GM23338 (cell line): ENCODE results near the gene CYB5RL.

Experiments used
- CREB1 ChIP-seq: fragments of 250-450 bp; sonication (Bioruptor Pico); IDR thresholded peaks from 2 replicates; pipeline ENCODE4 v1.5.0; 2020; ENCODE audit warnings: low read depth, mild to moderate bottlenecking, moderate library complexity
- CTCF ChIP-seq, 2 experiments: fragments of 200-600 bp in 1 of 2; sonication (generic) in 1 of 2; conservative IDR thresholded peaks; 2 replicates each; pipeline versions ENCODE4 v1.5.1 to v1.6.1; 2016 to 2017; ENCODE audit warnings: antibody characterized with exemption in 2 of 2, low read depth in 2 of 2, mild to moderate bottlenecking in 2 of 2, moderate library complexity in 1 of 2
- ETS1 ChIP-seq: IDR thresholded peaks from 2 replicates; pipeline ENCODE4 v1.6.1; 2016; ENCODE audit warnings: antibody characterized with exemption
- EZH2 ChIP-seq: fragments of 200-600 bp; sonication (generic); IDR thresholded peaks from one replicate; pipeline ENCODE4 v1.8.0; 2017; ENCODE audit warnings: antibody characterized with exemption, mild to moderate bottlenecking, low read depth; ENCODE audit not compliant: unreplicated experiment
- EZH2phosphoT487 ChIP-seq: fragments of 200-600 bp; sonication (generic); IDR thresholded peaks from one replicate; pipeline ENCODE4 v1.8.1; 2018; ENCODE audit warnings: antibody characterized with exemption; ENCODE audit not compliant: unreplicated experiment
- JUNB ChIP-seq: IDR thresholded peaks from one replicate; pipeline ENCODE4 v1.6.1; 2016; ENCODE audit warnings: antibody characterized with exemption; ENCODE audit not compliant: unreplicated experiment
- POLR2AphosphoS5 ChIP-seq: IDR thresholded peaks from 2 replicates; pipeline ENCODE4 v1.6.1; 2016; ENCODE audit warnings: antibody characterized with exemption, low read depth
- REST ChIP-seq: IDR thresholded peaks from one replicate; pipeline ENCODE4 v1.6.1; 2018; ENCODE audit warnings: antibody characterized with exemption; ENCODE audit not compliant: unreplicated experiment

GRCh38 chr1:54241364-54241763, 41.5 kb upstream of the CYB5RL start:
- TF ChIP-seq EZH2 (no peak), CTCF (conservative IDR thresholded peaks at IDR 0.05; ENCODE audit: low read depth in 2 of 2) (no peak), EZH2phosphoT487 (no peak), POLR2AphosphoS5 (no peak), REST (no peak), CREB1 (CRISPR knock-in tag) (no peak), JUNB (no peak), ETS1 (no peak)
